Astrocyte (in vitro differentiated cells and primary cell): ENCODE measurements around the gene COL11A2. TPM values are rescaled to one million over a fixed set of nuclear protein-coding genes. Genes with fewer than 3 reads are reported as not detected.
A peak's percentile ranks its signal among the peaks of the same experiment; 100 is the strongest.

Source experiments
- DNase-seq: peaks from one replicate; pipeline ENCODE4 v3.0.0-alpha.2; 2010; ENCODE audit warnings: low read depth
- FAIRE-seq: peaks from 2 replicates; lab custom pipeline; 2011; peaks lifted over from hg19 to GRCh38; lab: Jason Lieb, UNC
- H2AFZ ChIP-seq: 2 replicates; pipeline ENCODE4 v1.6.0; 2012; ENCODE audit warnings: low read depth, low read length, inconsistent platforms
- H3K27ac ChIP-seq: 2 replicates; pipeline ENCODE4 v1.5.1; 2011; ENCODE audit warnings: low read depth, low read length, inconsistent platforms
- H3K27me3 ChIP-seq: 2 replicates; pipeline ENCODE4 v1.6.0; 2011; ENCODE audit warnings: low read length, inconsistent platforms; ENCODE audit not compliant: insufficient read depth
- H3K36me3 ChIP-seq: 2 replicates; pipeline ENCODE4 v1.5.1; 2011; ENCODE audit warnings: low read length, inconsistent platforms; ENCODE audit not compliant: insufficient read depth
- H3K4me1 ChIP-seq: 2 replicates; pipeline ENCODE4 v1.5.1; 2011; ENCODE audit warnings: low read length, inconsistent platforms; ENCODE audit not compliant: insufficient read depth
- H3K4me2 ChIP-seq: 2 replicates; pipeline ENCODE4 v1.6.0; 2012; ENCODE audit warnings: low read length, inconsistent platforms
- H3K4me3 ChIP-seq: 2 replicates; pipeline ENCODE4 v1.5.1; 2011; ENCODE audit warnings: low read depth, mild to moderate bottlenecking, low read length, inconsistent platforms; ENCODE audit not compliant: insufficient read depth
- H3K79me2 ChIP-seq: 2 replicates; pipeline ENCODE4 v1.6.0; 2012; ENCODE audit warnings: mild to moderate bottlenecking, low read length, inconsistent platforms; ENCODE audit not compliant: insufficient read depth
- H3K9ac ChIP-seq: 2 replicates; pipeline ENCODE4 v1.6.0; 2012; ENCODE audit warnings: mild to moderate bottlenecking, low read length, inconsistent platforms
- H3K9me3 ChIP-seq: 2 replicates; pipeline ENCODE4 v1.5.1; 2012; ENCODE audit warnings: low read depth, mild to moderate bottlenecking, low read length, inconsistent platforms; ENCODE audit not compliant: insufficient read depth
- H4K20me1 ChIP-seq: 2 replicates; pipeline ENCODE4 v1.6.0; 2012; ENCODE audit warnings: low read length, inconsistent platforms; ENCODE audit not compliant: insufficient read depth
- H3K27ac Mint-ChIP-seq: one replicate; pipeline ENCODE4 v1.8.0; 2021; ENCODE audit warnings: mild to moderate bottlenecking, mixed read lengths; ENCODE audit not compliant: unreplicated experiment
- H3K27me3 Mint-ChIP-seq: one replicate; pipeline ENCODE4 v1.8.0; 2021; ENCODE audit warnings: low read depth, mixed read lengths; ENCODE audit not compliant: unreplicated experiment
- H3K36me3 Mint-ChIP-seq: one replicate; pipeline ENCODE4 v1.8.0; 2021; ENCODE audit warnings: low read depth, mixed read lengths; ENCODE audit not compliant: unreplicated experiment
- H3K4me1 Mint-ChIP-seq: one replicate; pipeline ENCODE4 v1.8.0; 2021; ENCODE audit warnings: low read depth, mixed read lengths; ENCODE audit not compliant: unreplicated experiment
- H3K4me3 Mint-ChIP-seq: one replicate; pipeline ENCODE4 v1.8.0; 2021; ENCODE audit warnings: mild to moderate bottlenecking, moderate library complexity, mixed read lengths; ENCODE audit not compliant: unreplicated experiment
- H3K9me3 Mint-ChIP-seq: one replicate; pipeline ENCODE4 v1.8.0; 2021; ENCODE audit warnings: mild to moderate bottlenecking, mixed read lengths; ENCODE audit not compliant: unreplicated experiment
- CTCF ChIP-seq: IDR thresholded peaks from 2 replicates; pipeline ENCODE4 v1.5.1; 2011; ENCODE audit warnings: low read depth, mild to moderate bottlenecking, inconsistent platforms, low read length, moderate library complexity; ENCODE audit not compliant: insufficient read depth
- EZH2 ChIP-seq: IDR thresholded peaks from 2 replicates; pipeline ENCODE4 v1.6.1; 2012; ENCODE audit warnings: mild to moderate bottlenecking, low read length, inconsistent platforms; ENCODE audit not compliant: insufficient read depth
- total RNA-seq: library from RNA; stranded (reverse); gene quantifications from 2 replicates; pipeline ENCODE4 v1.2.1, GENCODE V29; 2021

Gene COL11A2
- total RNA-seq, 1 donor from 2014 or later, result 1.3 TPM

DNA sequence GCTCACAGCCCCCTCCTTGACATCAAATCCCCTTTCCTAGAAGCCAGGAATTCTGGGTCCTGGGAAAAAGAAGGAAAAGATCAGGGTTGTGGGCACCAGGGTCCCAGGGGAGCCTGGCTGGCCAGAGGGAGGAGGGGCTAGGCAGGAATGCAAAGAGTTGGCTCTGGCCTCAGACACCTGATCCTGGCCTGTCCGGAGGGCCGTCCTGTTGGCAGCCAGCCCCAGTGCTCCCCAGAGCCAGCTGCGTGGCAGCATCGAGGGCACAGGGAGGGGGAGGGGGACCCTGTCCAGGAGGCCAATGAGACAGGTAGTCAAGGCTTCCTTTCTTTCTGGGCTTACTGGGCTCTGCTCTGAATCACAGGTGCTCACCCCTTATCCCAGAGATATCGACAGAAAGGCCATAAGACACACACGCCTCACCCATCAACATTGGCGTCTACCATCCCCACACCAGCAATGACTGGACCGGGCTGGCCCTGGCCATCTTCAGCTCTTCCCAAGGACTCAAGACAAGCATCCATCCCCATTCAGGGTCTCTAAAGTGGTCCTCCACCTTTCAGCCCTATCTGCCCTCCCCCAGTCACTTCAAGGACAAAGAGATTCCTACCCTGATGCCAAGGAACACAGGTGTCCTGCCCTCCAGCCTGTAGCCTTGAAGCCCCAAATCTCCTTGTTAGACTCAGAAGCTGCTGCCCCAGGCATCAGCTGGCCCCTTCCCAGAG lies 723 bp downstream of the COL11A2 start:
- no peak for TF ChIP-seq CTCF
- H3K9me3 Mint-ChIP-seq, result peaks cover 2% of the 10 kb centered on the region
- H3K4me1 Mint-ChIP-seq, result peaks cover 4% of the 10 kb centered on the region
- Histone ChIP-seq H3K9ac (no peak overlapping the region), H4K20me1 (peaks cover 34% of the 10 kb centered on the region), H3K36me3 (peaks cover 24% of the 10 kb centered on the region), H3K4me1 (no peaks in the 10 kb centered on the region), H3K27ac (no peak overlapping the region), H3K27me3 (peaks cover 13% of the 10 kb centered on the region), H3K9me3 (no peaks in the 10 kb centered on the region), H2AFZ (no peak overlapping the region), H3K4me3 (no peak overlapping the region), H3K79me2 (peaks cover 3% of the 10 kb centered on the region), H3K4me2 (no peak overlapping the region)
- H3K27ac Mint-ChIP-seq, result no peak overlapping the region
- peaks cover 19% of the 10 kb centered on the region for H3K36me3 Mint-ChIP-seq
- no peak overlapping the region for H3K4me3 Mint-ChIP-seq
- FAIRE-seq (no peak), DNase-seq (no peak)
- peaks cover 32% of the 10 kb centered on the region for H3K27me3 Mint-ChIP-seq

- Histone ChIP-seq H3K79me2 (peaks cover 3% of the 10 kb centered on the region), H3K27me3 (peaks cover 13% of the 10 kb centered on the region), H3K4me2 (no peak overlapping the region), H4K20me1 (peaks cover 25% of the 10 kb centered on the region), H3K36me3 (peaks cover 14% of the 10 kb centered on the region), H2AFZ (no peak overlapping the region), H3K4me1 (no peaks in the 10 kb centered on the region), H3K9ac (no peak overlapping the region), H3K4me3 (no peak overlapping the region), H3K27ac (no peak overlapping the region), H3K9me3 (no peaks in the 10 kb centered on the region)
- DNase-seq (no peak), FAIRE-seq (no peak)
- peaks cover 32% of the 10 kb centered on the region for H3K27me3 Mint-ChIP-seq
- H3K4me3 Mint-ChIP-seq, result peak overlapping the region; percentile 29
- peaks cover 2% of the 10 kb centered on the region for H3K9me3 Mint-ChIP-seq
- H3K27ac Mint-ChIP-seq, result no peak overlapping the region
- peaks cover 4% of the 10 kb centered on the region for H3K4me1 Mint-ChIP-seq
- TF ChIP-seq CTCF (no peak), EZH2 (no peak)
- H3K36me3 Mint-ChIP-seq, result peaks cover 16% of the 10 kb centered on the region
Observed at GRCh38 chr6:33190504-33191107, 1.7 kb downstream of the COL11A2 start.
